Embryonic facial prominence (tissue), 1 donor: ENCODE measurements around the gene ABLIM2.

Experiments
- DNase-seq: peaks from one replicate; pipeline ENCODE4 v3.0.0-alpha.2; 2016; ENCODE audit errors: extremely low spot score

The ABLIM2 gene

GRCh38 chr4:8028884-8029568 is 129.6 kb downstream of the ABLIM2 start:
- no peak for DNase-seq

GRCh38 chr4:8028368-8028767 is 130.2 kb downstream of the ABLIM2 start:
- no peak for DNase-seq

- no peak for DNase-seq
Observed at GRCh38 chr4:8026453-8026852, 132.2 kb downstream of the ABLIM2 start.

- no peak for DNase-seq
Observed at GRCh38 chr4:8025668-8026067, 132.9 kb downstream of the ABLIM2 start.

- DNase-seq, result no peak
Observed at GRCh38 chr4:8024073-8024786, 134.4 kb downstream of the ABLIM2 start.

GRCh38 chr4:8023696-8024033 is 134.9 kb downstream of the ABLIM2 start:
- no peak for DNase-seq

GRCh38 chr4:8022767-8023695 is 135.6 kb downstream of the ABLIM2 start:
- no peak for DNase-seq

GRCh38 chr4:8021796-8022195 is 136.8 kb downstream of the ABLIM2 start:
- DNase-seq, result no peak

- DNase-seq, result no peak
Observed at GRCh38 chr4:8019396-8020365, 138.9 kb downstream of the ABLIM2 start.

- DNase-seq, result no peak
Observed at GRCh38 chr4:8016527-8016926, 142.1 kb downstream of the ABLIM2 start.

GRCh38 chr4:8015512-8015911 is 143.1 kb downstream of the ABLIM2 start:
- DNase-seq, result no peak

- DNase-seq, result no peak
Observed at GRCh38 chr4:8013976-8014726, 144.5 kb downstream of the ABLIM2 start.

GRCh38 chr4:8012517-8012916 is 146.1 kb downstream of the ABLIM2 start:
- no peak for DNase-seq

- peak; percentile 20 for DNase-seq
Observed at GRCh38 chr4:8010618-8011017, 148.0 kb downstream of the ABLIM2 start.

GRCh38 chr4:8009710-8010511 is 148.7 kb downstream of the ABLIM2 start:
- no peak for DNase-seq

- DNase-seq, result no peak
Observed at GRCh38 chr4:8009097-8009496, 149.5 kb downstream of the ABLIM2 start.

GRCh38 chr4:8008391-8008790 is 150.2 kb downstream of the ABLIM2 start:
- no peak for DNase-seq

- no peak for DNase-seq
Observed at GRCh38 chr4:8007581-8007980, 151.0 kb downstream of the ABLIM2 start.

GRCh38 chr4:8006471-8006870 is 152.1 kb downstream of the ABLIM2 start:
- DNase-seq, result no peak

- DNase-seq, result no peak
Observed at GRCh38 chr4:8005814-8006215, 152.8 kb downstream of the ABLIM2 start.
